ENCODE measurements around the gene BHMT. TPM values are rescaled to one million over a fixed set of nuclear protein-coding genes. Genes with fewer than 3 reads are reported as not detected.

The BHMT gene
- total RNA-seq, 2 donors from 2014 or later: 0.81 to 1.3 TPM

DNA sequence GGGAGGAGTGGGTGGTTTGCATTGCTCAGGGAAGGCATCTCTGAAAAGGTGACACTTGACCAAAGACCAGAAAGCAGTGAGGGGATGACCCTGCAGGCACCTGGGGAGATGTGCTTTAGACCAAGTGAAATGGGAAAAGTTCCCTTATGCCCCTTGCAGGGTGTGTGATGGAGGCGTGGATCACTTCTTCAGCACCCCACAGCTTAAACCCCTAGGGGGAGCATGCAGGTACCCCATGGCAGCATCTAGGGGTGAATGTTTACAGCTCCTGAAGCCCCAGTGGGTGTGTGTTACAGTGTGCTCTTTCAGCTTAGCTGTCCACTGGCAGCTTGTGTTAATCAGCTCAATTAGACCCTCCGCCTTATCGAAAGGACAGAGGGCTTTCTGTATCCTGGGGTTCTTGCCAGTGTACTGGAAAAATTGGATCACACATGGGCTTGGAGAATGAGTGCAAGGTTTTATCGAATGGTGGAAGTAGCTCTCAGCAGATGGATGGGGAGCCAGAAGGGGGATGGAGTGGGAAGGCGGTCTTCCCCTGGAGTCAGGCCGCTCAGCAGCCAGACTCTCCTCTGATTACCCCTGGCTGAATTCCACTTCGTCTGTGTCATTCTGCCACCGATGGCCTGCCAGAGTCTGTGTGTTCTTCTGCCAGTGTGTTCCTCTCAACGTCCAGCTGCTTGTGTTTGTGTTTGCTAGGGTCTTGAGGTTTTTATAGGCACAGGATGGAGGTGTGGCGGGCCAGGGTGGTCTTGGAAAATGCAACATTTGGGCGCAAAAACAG, 35.8 kb upstream of the BHMT start:
- Histone ChIP-seq H3K4me3 (ENCODE audit: low read length) (no peak overlapping the region), H3K9me3 (ENCODE audit: control insufficient read depth, low read length) (peaks cover 12% of the 10 kb centered on the region), H3K9ac (ENCODE audit: extremely low read depth, low read length, poor library complexity, severe bottlenecking) (no peak overlapping the region), H3K36me3 (ENCODE audit: control insufficient read depth, insufficient read depth, low read length) (no peaks in the 10 kb centered on the region), H3K27me3 (ENCODE audit: control insufficient read depth, insufficient read depth, low read length, poor library complexity, severe bottlenecking) (no peaks in the 10 kb centered on the region), H3K4me1 (ENCODE audit: control insufficient read depth, insufficient read depth, low read length) (no peaks in the 10 kb centered on the region), H3K27ac (ENCODE audit: low read depth, low read length) (no peak overlapping the region)
- Mint-ChIP-seq H3K9me3 (peaks cover 22% of the 10 kb centered on the region), H3K36me3 (ENCODE audit: low read depth) (peaks cover 2% of the 10 kb centered on the region), H3K4me1 (peaks cover 7% of the 10 kb centered on the region), H3K4me3 (no peak overlapping the region), H3K27ac (no peak overlapping the region), H3K27me3 (ENCODE audit: insufficient read depth) (peaks cover 13% of the 10 kb centered on the region)
- TF ChIP-seq, protein P1, sequence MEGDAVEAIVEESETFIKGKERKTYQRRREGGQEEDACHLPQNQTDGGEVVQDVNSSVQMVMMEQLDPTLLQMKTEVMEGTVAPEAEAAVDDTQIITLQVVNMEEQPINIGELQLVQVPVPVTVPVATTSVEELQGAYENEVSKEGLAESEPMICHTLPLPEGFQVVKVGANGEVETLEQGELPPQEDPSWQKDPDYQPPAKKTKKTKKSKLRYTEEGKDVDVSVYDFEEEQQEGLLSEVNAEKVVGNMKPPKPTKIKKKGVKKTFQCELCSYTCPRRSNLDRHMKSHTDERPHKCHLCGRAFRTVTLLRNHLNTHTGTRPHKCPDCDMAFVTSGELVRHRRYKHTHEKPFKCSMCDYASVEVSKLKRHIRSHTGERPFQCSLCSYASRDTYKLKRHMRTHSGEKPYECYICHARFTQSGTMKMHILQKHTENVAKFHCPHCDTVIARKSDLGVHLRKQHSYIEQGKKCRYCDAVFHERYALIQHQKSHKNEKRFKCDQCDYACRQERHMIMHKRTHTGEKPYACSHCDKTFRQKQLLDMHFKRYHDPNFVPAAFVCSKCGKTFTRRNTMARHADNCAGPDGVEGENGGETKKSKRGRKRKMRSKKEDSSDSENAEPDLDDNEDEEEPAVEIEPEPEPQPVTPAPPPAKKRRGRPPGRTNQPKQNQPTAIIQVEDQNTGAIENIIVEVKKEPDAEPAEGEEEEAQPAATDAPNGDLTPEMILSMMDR (conservative IDR thresholded peaks at IDR 0.05): no peak
- WGBS, 2 experiments (ENCODE audit: insufficient coverage in 1 of 2, insufficient read length in 1 of 2): 89 to 100% methylated on average over 2 to 11 of the region's 11 CpGs
- DNase-seq: no peak

DNA sequence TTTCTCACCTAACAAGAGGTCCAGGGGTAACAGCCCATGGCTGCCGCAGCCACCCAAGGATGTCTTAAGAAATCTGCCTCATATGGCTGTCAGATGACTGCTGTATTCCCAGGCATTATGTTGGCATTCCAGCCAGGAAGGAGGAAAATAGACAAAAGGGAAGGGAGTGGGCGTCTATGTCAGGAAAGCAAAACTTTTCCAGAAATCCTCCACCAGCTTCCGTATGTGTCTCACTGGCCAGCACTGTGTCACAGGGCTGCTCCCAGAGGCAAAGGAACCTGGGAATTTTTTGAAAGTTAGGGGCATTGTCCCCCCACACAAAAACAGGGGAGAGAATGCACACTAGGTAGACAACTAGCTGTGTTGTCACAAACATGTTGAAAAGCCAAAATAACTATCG, 34.8 kb upstream of the BHMT start:
- peaks cover 22% of the 10 kb centered on the region for H3K9me3 Mint-ChIP-seq
- H3K4me1 Mint-ChIP-seq: no peaks in the 10 kb centered on the region
- H3K27me3 Mint-ChIP-seq (ENCODE audit: insufficient read depth): peaks cover 13% of the 10 kb centered on the region

DNA sequence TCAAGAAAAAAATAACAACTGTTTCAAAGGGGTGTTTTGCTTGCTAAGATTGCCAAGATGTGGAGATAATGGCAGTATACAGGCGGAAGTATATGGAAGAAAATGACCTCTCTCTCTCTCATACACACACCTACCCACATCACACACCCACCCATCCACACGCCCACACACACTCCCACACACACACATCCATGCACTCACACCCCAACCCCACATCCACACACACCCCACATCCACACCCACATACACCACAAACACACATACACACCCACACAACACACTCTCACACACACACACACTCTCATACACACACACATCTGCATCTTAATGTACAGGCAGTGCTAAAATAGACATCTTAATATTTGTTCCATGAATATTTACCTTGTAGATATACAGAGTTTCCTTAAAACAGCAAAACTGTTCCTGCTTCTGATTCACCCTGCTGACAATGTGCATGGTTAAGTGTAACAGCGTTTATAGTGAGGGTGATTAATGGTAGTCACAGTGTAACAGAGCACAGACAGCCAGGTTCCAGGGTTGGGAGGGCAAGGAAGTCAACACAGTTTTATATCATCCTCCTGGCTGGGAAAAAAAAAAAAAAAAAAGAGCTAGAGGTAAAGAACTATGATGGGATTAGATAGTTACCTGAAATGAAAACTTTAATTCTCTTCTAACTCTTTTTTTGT, 33.8 kb upstream of the BHMT start:
- Histone ChIP-seq H3K27me3 (ENCODE audit: control insufficient read depth, insufficient read depth, low read length, poor library complexity, severe bottlenecking) (no peaks in the 10 kb centered on the region), H3K9ac (ENCODE audit: extremely low read depth, low read length, poor library complexity, severe bottlenecking) (no peak overlapping the region), H3K4me3 (ENCODE audit: low read length) (no peak overlapping the region), H3K36me3 (ENCODE audit: control insufficient read depth, insufficient read depth, low read length) (no peaks in the 10 kb centered on the region), H3K4me1 (ENCODE audit: control insufficient read depth, insufficient read depth, low read length) (no peaks in the 10 kb centered on the region), H3K9me3 (ENCODE audit: control insufficient read depth, low read length) (peaks cover 12% of the 10 kb centered on the region), H3K27ac (ENCODE audit: low read depth, low read length) (no peak overlapping the region)
- Mint-ChIP-seq H3K36me3 (ENCODE audit: low read depth) (no peaks in the 10 kb centered on the region), H3K4me3 (no peak overlapping the region), H3K27me3 (ENCODE audit: insufficient read depth) (peaks cover 10% of the 10 kb centered on the region), H3K27ac (no peak overlapping the region), H3K4me1 (no peaks in the 10 kb centered on the region), H3K9me3 (peaks cover 20% of the 10 kb centered on the region)
- DNase-seq: no peak
- TF ChIP-seq, protein P1 (conservative IDR thresholded peaks at IDR 0.05): no peak
- 81 to 88% methylated on average over 2 of the region's 3 CpGs for WGBS, 2 experiments (ENCODE audit: insufficient coverage in 1 of 2, insufficient read length in 1 of 2)

More for the DNA sequence above, 34.8 kb upstream of the BHMT start:
- 91 to 96% methylated on average over 3 to 4 of the region's 4 CpGs for WGBS, 2 experiments (ENCODE audit: insufficient coverage in 1 of 2, insufficient read length in 1 of 2)
- DNase-seq: no peak
- H3K27me3 ChIP-seq (ENCODE audit: control insufficient read depth, insufficient read depth, low read length, poor library complexity, severe bottlenecking): no peaks in the 10 kb centered on the region
- H3K27ac Mint-ChIP-seq: no peak overlapping the region
- H3K27ac ChIP-seq (ENCODE audit: low read depth, low read length): no peak overlapping the region
- H3K36me3 Mint-ChIP-seq (ENCODE audit: low read depth): peaks cover 2% of the 10 kb centered on the region
- no peak overlapping the region for H3K4me3 Mint-ChIP-seq
- H3K36me3 ChIP-seq (ENCODE audit: control insufficient read depth, insufficient read depth, low read length): no peaks in the 10 kb centered on the region
- peaks cover 12% of the 10 kb centered on the region for H3K9me3 ChIP-seq (ENCODE audit: control insufficient read depth, low read length)
- H3K4me3 ChIP-seq (ENCODE audit: low read length): no peak overlapping the region
- TF ChIP-seq, protein P1 (conservative IDR thresholded peaks at IDR 0.05): no peak
- no peaks in the 10 kb centered on the region for H3K4me1 ChIP-seq (ENCODE audit: control insufficient read depth, insufficient read depth, low read length)
- H3K9ac ChIP-seq (ENCODE audit: extremely low read depth, low read length, poor library complexity, severe bottlenecking): no peak overlapping the region
